GM21825 (cell line): ENCODE results near the gene MTO1.
"Not testable (repeated sequence)": the region's sequence is repeated elsewhere in the genome, so short reads cannot be mapped to it uniquely, and the experiment has no call there.

Experiments
- ATAC-seq: cut with Tn5 transposase; IDR thresholded peaks from one replicate; pipeline ENCODE4 v1.9.1; 2021; ENCODE audit warnings: mild to moderate bottlenecking, moderate library complexity; ENCODE audit not compliant: unreplicated experiment

The MTO1 gene

GRCh38 chr6:73523434-73524123, 62.0 kb downstream of the MTO1 start:
- ATAC-seq, result peak; percentile 47

GRCh38 chr6:73525546-73526330, 64.2 kb downstream of the MTO1 start:
- no peak for ATAC-seq

- no peak for ATAC-seq
These were observed 67.4 kb downstream of the MTO1 start for GRCh38 chr6:73528897-73529296.

GRCh38 chr6:73532293-73532692, 70.8 kb downstream of the MTO1 start:
- no peak for ATAC-seq

- ATAC-seq, result no peak
These were observed 73.1 kb downstream of the MTO1 start for GRCh38 chr6:73534628-73535027.

GRCh38 chr6:73537677-73538076, 76.1 kb downstream of the MTO1 start:
- ATAC-seq, result peak; percentile 57

- peak; percentile 16 for ATAC-seq
These were observed 76.7 kb downstream of the MTO1 start for GRCh38 chr6:73538116-73538779.

- not testable (repeated sequence) for ATAC-seq
These were observed 80.9 kb downstream of the MTO1 start for GRCh38 chr6:73542481-73542880.

- ATAC-seq, result no peak
These were observed 81.4 kb downstream of the MTO1 start for GRCh38 chr6:73542891-73543290.

- ATAC-seq, result no peak
These were observed 85.5 kb downstream of the MTO1 start for GRCh38 chr6:73547036-73547435.

- ATAC-seq, result no peak
These were observed 87.2 kb downstream of the MTO1 start for GRCh38 chr6:73548458-73549446.

- not testable (repeated sequence) for ATAC-seq
These were observed 89.6 kb downstream of the MTO1 start for GRCh38 chr6:73551115-73551514.

GRCh38 chr6:73555380-73555949, 93.9 kb downstream of the MTO1 start:
- ATAC-seq, result not testable (repeated sequence)

GRCh38 chr6:73556836-73557235, 95.3 kb downstream of the MTO1 start:
- no peak for ATAC-seq
